AG09309 (cell line): ENCODE data around the gene AGAP1.
"Not testable (repeated sequence)": the region's sequence is repeated elsewhere in the genome, so short reads cannot be mapped to it uniquely, and the experiment has no call there.

Experiments used
- DNase-seq: peaks from one replicate; pipeline ENCODE4 v3.0.0-alpha.2; 2010; ENCODE audit warnings: low read depth
- H3K4me3 ChIP-seq: 2 replicates; pipeline ENCODE4 v1.5.1; 2011; ENCODE audit warnings: mild to moderate bottlenecking, low read depth, low read length, moderate library complexity; ENCODE audit not compliant: control insufficient read depth
- TF ChIP-seq, protein P1 (sequence below): IDR thresholded peaks from 2 replicates; pipeline ENCODE4 v1.5.1; 2011; ENCODE audit warnings: mild to moderate bottlenecking, low read depth, low read length, inconsistent platforms; ENCODE audit not compliant: insufficient read depth, control insufficient read depth; ENCODE audit errors: missing control alignments

AGAP1 gene

DNA sequence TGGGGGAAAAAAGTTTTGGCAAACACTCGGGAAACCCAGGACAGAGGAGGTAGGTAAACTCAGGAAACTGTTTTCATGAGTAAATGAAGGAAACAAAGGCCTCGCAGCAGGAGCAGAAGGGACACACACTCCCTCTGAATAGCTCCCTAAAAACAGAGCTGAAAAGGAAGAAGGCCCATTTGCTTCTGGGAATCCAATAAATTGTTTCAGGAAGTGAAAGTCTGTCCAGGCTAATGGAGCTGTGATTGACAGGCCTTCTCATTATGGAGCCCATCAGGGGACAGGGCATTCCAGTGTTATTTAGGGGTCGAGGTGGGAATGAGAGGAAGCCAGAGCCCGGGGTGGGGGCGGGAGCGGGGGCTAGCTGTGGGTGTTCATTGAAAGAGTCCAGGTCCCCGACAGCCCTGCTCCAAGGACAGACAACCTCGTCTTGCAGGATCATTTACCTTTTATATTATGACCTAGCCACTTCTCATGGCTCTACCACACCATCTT lies 593.2 kb downstream of the AGAP1 start:
- no peak for DNase-seq
- H3K4me3 ChIP-seq, result no peak overlapping the region
- TF ChIP-seq, protein P1, sequence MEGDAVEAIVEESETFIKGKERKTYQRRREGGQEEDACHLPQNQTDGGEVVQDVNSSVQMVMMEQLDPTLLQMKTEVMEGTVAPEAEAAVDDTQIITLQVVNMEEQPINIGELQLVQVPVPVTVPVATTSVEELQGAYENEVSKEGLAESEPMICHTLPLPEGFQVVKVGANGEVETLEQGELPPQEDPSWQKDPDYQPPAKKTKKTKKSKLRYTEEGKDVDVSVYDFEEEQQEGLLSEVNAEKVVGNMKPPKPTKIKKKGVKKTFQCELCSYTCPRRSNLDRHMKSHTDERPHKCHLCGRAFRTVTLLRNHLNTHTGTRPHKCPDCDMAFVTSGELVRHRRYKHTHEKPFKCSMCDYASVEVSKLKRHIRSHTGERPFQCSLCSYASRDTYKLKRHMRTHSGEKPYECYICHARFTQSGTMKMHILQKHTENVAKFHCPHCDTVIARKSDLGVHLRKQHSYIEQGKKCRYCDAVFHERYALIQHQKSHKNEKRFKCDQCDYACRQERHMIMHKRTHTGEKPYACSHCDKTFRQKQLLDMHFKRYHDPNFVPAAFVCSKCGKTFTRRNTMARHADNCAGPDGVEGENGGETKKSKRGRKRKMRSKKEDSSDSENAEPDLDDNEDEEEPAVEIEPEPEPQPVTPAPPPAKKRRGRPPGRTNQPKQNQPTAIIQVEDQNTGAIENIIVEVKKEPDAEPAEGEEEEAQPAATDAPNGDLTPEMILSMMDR, result no peak

DNA sequence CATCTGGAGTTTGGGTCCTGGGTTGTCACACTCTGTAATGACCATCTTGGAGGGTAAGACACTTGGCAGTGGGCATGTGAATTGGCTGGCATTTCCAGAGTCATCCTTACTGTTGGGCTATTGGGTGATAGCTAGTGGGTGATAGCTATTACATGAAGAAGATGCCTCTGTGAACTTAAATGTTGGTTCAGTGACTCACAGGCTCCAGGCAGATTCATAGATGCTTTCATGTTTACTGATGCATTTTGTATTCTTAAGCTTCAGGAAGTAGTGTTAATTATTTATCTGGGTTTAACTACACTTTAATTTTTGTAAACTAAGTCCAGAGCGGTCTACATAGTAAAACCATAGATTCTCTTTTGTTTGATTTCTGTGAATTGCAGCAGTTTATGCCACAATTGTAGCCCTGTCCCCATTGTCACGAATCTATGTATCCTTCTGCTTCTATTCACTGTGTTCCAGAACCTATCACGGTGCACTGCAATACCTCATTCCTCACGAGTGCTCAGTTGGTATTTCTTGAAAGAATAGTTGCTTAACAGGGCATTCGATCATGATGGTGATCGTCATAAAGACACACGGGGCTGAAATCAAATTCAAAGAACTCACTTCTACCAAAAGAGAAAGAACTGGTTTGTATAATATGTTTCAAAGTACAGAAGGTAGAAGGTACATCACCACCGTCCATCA lies 594.7 kb downstream of the AGAP1 start:
- no peak overlapping the region for H3K4me3 ChIP-seq
- no peak for DNase-seq
- TF ChIP-seq, protein P1, result no peak

DNA sequence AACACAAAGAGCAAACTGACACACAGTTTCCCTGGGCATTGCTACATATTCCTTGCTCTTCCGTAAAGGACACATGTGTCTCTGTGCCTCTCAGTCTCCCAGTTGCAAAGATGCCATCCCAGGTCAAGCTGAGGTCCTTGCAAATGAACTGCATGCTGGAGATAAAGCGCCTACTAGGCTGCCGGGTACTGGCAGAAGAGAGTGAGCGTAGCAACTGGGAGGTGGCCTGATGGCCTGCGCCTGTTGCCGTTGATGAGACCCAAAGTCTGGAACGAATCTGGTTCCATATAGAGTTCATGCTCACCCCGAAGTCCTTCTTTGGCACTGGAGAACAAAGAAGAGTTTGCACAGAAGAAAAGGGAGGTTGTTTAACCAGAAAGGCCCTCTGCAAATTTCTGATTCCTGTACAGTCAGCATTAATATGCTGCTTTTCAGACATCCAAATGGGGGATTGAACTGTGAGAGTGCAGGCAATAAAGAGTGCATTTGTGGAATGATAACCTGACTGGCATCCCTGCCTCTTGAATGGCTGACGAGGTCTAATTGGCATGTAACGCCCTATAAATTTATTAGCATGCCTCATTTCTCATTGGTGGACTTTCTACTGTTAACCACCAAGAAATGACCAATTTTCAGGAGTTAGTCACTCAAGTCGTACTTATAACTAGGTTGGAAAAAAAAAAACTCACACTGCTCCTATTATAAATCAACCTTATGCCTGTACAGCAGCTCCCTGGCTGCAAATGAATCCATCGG lies 595.6 kb downstream of the AGAP1 start:
- peak; percentile 14 for DNase-seq
- TF ChIP-seq, protein P1, result no peak

DNA sequence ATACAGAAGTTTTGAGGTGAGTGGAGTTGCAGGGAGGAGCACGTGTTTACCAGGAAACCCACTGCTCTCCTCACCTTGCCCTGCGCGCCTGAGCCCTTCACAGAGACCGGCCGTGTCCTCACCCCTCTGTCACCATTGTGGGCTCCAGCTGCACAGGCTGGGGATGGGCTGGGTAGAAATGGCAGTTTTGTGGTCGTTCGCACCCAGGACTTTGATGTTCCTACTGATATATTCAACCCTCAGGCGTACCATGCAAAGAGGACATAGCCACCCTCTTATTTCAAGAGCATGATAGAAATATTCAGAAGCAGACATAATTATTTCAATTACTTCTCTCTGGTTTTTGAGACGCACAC lies 596.2 kb downstream of the AGAP1 start:
- no peak overlapping the region for H3K4me3 ChIP-seq
- no peak for DNase-seq
- TF ChIP-seq, protein P1, result no peak

More for the DNA sequence above, 595.6 kb downstream of the AGAP1 start:
- H3K4me3 ChIP-seq, result no peak overlapping the region

DNA sequence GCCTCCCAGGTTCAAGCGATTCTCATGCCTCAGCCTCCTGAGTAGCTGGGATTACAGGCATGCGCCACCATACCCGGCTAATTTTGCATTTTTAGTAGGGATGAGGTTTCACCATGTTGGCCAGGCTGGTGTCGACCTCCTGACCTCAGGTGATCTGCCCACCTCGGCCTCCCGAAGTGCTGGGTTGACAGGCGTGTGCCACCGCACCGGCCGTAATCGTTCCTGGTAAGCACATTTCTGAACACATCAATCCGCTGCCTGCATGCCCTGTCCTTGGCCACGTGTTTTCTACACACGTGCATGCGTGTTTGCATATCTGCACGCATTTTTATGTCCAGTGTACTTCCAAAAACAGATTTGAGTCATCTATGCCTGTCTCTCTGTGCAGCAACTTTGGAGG lies 597.0 kb downstream of the AGAP1 start:
- DNase-seq, result not testable (repeated sequence)

DNA sequence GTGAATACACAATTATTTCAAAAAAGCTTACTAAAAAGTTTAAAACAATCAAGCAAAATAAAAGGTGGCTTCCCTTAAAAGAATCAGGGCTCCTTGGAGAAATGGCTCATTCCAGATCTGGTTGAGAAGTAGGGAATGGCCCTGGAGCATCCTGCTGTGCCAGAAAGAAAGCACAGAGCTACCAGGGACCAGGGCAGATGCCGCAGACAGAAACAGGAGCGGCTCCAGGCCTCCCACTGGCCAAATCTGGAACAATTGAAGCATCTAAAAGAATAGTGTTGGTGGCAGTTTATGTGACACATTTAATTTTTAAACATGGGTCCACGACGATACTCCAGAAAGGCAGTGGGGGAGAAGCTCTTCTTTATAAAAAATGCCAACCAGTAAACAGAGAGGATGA lies 598.9 kb downstream of the AGAP1 start:
- TF ChIP-seq, protein P1, result no peak

More for the DNA sequence above, 597.0 kb downstream of the AGAP1 start:
- H3K4me3 ChIP-seq, result not testable (repeated sequence)

DNA sequence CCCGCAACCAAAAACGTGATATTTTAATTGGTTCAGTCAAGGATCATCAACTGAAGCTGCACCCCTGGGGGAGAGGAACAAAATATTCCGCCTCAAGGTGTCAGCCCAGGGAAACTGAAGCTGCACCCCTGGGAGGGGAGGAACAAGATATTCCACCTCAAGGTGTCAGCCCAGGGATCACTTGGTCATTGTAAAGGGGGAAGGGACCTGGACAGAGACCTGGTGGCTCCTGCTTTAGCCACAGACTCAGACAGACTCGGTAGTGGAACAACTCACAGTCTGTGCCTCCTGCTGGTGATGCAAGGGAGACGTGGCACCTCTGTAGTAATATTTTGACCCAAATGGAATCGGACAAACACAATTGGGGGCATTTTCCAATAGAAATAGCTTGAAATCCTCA lies 599.3 kb downstream of the AGAP1 start:
- TF ChIP-seq, protein P1, result no peak
- no peak for DNase-seq
- H3K4me3 ChIP-seq, result no peak overlapping the region

More for the DNA sequence above, 598.9 kb downstream of the AGAP1 start:
- H3K4me3 ChIP-seq, result no peak overlapping the region
- DNase-seq, result no peak
